GM12891 (cell line): ENCODE measurements around the gene SLC38A3.

ENCODE experiments used
- PAX5 ChIP-seq: IDR thresholded peaks from 2 replicates; pipeline ENCODE4 v1.6.1; 2011; ENCODE audit warnings: low read length, moderate library complexity, mild to moderate bottlenecking; ENCODE audit not compliant: insufficient read depth, severe bottlenecking
- POLR2A ChIP-seq: IDR thresholded peaks from 2 replicates; pipeline ENCODE4 v1.6.1; 2011; ENCODE audit warnings: low read depth, low read length, control low read depth
- POLR2AphosphoS5 ChIP-seq: IDR thresholded peaks from 2 replicates; pipeline ENCODE4 v1.6.1; 2011; ENCODE audit warnings: low read depth, low read length, control low read depth
- POU2F2 ChIP-seq: IDR thresholded peaks from 2 replicates; pipeline ENCODE4 v1.6.1; 2011; ENCODE audit warnings: low read depth, mild to moderate bottlenecking, control low read depth, low read length, moderate library complexity
- SPI1 ChIP-seq: IDR thresholded peaks from 2 replicates; pipeline ENCODE4 v1.6.1; 2011; ENCODE audit warnings: low read depth, low read length, control low read depth
- TAF1 ChIP-seq: IDR thresholded peaks from 2 replicates; pipeline ENCODE4 v1.6.1; 2011; ENCODE audit warnings: low read depth, low read length, control low read depth

DNA sequence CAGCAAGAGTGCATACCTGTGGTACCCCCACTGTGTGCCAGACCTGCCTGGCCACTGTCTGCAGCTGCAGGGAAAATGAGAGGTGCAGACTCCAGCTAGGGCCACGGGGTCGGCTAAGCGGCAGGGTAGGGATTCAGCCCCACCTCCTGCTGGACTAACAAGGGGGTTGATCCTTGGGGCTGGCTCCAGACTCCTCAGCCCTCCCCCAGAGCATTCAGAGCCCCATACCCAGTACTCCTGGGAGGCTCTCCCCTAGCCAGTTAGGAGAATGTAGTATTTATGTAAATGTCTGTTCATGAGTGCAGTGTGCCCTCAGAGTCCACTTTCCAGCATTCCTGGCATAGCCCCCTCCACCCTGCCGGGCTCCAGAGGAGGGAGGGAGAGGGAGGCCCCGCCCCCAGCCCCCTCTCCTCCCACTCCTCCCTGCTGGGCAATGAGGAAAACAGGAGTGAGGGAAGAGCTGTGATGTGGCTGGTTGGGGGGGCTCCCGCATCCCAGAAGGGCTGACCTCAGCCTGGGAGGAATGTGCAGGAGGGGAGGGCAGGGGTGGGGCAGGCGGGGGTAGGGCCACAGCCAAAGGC, 59.4 kb downstream of the SLC38A3 start:
- no peak for TF ChIP-seq POLR2AphosphoS5
- TF ChIP-seq POLR2A, result no peak
- TF ChIP-seq SPI1, result no peak
- no peak for TF ChIP-seq TAF1
- TF ChIP-seq POU2F2, result no peak
- no peak for TF ChIP-seq PAX5
